ENCODE measurements around the gene CDK9.
A peak's percentile ranks its signal among the peaks of the same experiment; 100 is the strongest.
"Not testable (repeated sequence)": the region's sequence is repeated elsewhere in the genome, so short reads cannot be mapped to it uniquely, and the experiment has no call there.

The CDK9 gene

DNA sequence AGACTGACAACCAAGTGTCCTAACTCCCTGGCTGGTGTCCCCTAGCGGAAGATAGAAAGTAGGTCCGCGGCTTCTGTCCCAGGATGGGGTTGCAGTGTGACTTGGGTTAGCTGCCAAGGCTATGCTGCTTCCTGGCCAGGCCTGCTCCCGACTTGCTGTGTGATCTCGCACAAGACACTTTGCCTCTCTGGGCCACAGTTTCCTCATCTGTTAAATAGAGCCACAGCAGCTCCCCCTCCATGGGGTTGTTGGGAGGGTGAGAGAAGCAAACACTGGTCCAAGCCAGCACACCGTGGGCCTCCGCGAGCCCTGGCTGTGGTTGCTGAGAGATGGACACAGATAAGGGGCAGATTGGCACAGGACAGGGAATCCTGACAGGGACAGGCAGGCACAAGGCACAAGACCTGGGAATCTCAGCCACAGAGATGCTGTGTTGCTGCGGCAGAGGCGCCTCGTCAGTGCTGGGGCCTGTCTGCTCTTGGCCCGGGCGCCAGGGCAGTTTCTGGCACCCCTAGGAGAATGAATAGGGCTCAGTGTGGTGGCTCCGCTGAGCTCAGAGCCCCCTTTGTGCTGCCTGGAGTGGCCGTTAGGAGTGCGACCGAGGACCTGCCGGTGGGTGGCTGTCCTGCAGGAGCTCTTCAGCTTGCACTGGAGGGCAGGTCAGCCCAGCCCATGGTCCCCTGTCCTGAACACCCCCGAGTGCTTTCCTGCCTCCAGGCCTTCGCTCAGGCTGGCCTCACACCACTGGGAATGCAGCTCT lies 5.5 kb upstream of the CDK9 start:
- no peak for DNase-seq (ENCODE audit: low read depth in 2 of 2)

DNA sequence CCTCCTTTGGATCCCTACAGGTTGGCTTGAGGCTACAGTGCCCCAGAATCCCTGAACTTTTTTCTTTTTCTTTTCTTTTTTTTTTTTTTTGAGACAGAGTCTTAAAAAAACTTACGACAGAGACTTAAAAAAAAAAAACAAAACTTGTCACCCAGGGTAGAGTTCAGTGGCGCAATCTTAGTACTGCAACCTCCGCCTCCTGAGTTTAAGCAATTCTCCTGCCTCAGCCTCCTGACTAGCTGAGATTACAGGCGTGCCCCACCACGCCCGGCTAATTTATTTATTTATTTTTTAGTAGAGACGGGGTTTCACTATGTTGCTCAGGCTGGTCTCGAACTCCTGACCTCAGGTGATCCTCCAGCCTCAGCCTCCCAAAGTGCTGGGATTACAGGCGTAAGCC lies 4.9 kb upstream of the CDK9 start:
- not testable (repeated sequence) for DNase-seq (ENCODE audit: low read depth in 2 of 2)

DNA sequence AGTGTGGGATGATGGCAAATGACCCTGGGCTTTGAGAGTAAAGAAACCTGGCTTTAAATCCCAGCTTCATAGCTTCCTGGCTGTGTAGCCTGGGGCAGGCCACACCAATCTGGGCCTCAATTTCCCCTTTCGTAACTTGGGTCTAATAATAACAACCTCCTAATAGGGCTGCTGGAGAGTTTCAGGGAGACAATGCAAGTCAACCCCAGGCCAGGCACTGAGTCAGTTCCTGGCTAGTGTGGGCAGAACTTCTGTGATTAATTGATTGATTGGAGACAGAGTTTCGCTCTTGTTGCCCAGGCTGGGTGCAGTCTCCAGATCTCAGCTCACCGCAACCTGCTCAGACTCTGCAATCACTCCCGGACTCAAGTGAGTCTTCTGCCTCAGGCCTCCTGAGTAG lies 4.0 kb upstream of the CDK9 start:
- no peak for DNase-seq (ENCODE audit: low read depth in 2 of 2)

DNA sequence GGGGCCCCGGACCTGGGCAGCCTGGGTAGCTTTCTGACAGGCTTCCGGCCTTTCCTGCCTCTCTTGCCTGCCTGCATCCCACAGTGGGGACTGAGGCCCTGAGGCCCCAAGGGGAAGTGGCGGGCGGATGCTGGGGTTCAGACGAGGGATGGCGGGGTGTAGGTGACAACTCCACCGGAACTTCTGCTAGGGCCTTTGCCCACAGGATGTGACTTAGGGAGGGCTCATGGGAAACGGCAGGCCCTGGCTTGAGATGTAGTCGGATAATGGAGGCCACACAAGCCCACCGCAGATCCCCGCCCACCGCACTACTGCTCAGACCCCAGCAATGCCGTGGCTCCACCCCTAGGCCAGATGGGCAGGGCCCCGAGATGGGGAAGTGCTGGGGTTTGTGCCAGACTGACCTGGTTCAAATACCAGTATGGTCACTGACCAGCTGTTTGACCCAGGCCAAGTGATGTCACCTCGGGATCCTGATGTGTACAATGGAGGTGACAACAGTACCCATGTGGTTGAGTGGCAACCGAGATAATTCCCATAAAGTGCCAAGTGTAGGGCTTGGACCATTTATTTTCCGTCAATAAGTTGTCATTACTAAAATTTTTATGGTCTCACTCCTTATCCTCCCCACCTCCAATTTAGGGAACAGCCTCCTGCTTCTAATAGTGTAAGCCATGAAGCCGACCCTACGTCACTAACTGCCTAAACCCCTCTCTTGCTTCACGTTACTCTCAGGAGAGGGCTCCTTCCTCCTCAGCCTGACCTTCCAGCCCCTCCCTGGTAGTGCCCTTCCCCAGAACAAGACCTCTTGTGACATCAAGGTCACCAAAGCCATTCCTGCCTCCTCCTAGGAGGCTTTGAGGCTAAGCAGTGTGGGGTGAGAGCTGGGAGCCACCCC lies 2.5 kb upstream of the CDK9 start:
- peak; percentile 73 to 77 for DNase-seq (ENCODE audit: low read depth in 2 of 2)

DNA sequence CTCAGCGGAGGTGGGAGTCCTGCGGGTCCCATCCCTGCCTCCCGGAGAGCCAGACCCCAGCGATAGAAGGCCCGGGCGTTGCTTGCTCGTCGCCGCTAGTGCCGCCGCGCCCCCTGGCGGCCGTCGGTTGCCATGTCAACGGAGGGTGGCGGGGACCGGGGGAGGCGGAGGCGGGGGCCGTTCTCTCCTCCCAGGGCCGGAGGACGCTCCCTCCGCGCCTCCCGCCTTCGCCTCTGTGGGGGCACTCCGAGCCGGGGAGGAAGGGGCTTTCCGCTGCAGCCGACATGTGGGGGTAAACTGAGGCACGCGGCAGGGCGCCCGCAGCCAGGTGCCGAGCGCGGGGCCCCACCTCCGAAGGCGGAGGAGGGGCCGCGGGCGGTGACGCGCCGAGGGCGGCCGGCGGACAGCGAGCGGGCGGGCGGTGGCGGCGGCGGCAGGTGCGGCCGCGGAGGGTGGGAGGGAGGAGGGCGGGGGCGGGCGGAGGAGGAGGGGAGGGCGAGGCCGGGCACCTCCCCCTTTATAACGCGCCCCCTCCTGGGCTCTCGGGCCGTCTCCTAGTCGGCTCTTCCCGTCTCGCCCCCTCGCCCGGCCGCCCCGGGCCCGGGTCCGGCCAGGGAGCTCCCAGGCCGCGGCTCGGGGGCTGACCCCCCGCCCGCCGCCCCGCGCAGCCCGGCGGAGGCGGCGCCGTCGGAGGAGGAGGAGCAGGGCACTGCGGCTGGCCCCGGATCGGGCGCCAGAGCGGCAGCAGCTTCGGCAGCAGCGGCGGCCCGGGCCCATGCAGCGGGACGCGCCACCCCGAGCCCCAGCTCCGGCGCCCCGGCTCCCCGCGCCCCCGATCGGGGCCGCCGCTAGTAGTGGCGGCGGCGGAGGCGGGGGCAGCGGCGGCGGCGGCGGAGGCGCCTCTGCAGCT lies 556 bp upstream of the CDK9 start:
- DNase-seq (ENCODE audit: low read depth in 2 of 2) = peak; percentile 79 to 84

DNA sequence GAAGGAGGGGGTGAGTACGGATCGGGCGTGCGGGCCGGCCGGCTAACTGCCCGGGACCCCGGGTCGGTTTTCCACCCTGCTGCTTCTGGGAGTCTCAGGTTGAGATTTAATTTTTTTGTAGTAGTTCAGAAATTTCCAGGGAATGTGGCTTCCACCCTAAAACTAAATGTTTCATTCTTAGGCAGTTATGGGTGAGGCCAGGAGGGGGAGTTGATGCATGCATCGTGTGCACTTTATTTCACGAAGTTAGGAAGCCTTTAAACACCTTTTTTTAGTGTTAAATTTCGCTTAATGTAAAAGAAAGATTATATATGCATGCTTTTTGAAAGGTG lies 905 bp downstream of the CDK9 start:
- DNase-seq (ENCODE audit: low read depth in 2 of 2) = no peak

DNA sequence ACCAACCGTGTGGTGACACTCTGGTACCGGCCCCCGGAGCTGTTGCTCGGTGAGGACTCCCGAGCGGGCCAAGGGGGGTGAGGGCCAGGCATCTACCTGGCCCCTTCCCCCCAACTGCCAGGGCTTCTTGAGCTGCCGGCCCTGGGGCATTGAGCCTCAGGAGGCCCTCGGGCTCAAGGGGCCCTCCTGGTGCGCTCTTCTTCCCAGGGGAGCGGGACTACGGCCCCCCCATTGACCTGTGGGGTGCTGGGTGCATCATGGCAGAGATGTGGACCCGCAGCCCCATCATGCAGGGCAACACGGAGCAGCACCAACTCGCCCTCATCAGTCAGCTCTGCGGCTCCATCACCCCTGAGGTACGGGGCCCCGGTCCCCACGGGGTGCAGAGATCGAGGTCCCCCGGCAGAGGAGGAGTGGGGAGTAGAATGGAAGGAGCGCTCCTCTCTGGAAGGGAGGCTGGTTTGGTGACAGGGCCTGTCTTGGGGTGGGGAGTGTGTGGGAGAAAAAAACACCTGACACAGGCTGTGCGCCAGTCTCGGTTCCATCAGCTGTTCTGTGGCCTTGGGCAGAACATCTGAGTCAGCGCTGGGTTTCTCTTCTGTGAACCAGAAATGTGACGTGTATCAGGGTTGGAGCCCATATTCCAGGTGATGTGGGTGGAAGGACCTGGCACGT lies 2.6 kb downstream of the CDK9 start:
- peak in 1 of 2 donors; percentile 68 for DNase-seq (ENCODE audit: low read depth in 2 of 2)

DNA sequence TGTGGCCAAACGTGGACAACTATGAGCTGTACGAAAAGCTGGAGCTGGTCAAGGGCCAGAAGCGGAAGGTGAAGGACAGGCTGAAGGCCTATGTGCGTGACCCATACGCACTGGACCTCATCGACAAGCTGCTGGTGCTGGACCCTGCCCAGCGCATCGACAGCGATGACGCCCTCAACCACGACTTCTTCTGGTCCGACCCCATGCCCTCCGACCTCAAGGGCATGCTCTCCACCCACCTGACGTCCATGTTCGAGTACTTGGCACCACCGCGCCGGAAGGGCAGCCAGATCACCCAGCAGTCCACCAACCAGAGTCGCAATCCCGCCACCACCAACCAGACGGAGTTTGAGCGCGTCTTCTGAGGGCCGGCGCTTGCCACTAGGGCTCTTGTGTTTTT lies 3.3 kb downstream of the CDK9 start:
- DNase-seq (ENCODE audit: low read depth in 2 of 2) = no peak

DNA sequence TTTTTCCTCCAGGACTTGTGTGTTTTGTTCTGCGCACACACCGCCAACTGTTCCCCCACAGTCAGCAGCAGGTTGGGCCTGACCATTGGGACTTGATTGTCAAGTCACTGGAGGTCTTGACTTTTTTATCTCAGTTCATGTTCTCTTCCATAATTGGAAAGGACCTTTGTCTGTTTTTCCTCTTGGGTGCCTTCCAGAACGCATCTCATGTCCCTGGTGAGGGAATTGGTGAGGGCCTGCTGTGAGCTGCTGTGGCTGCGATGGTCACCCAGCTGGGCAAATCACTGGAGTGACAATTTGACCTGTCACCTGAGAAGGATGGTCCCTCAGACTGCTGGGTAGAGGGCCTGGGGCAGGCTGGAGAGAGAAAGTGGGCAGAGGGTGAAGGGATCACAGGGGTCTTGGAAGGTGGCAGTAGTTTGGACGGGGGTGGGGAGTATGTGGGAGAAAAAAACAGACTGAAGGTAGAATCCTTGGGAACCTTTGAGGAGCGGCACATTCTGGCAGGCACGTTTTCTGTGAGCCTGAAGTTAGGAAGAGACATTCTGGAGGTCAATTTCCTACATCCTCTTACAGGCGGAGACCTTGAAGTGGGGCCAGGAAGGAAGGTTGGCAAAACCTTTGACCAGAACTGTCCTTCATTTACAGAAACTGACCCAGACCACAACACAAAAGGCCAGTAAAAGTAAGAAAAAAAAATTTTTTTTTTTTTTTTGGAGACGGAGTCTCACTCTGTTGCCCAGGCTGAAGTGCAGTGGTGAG lies 4.4 kb downstream of the CDK9 start:
- no peak for DNase-seq (ENCODE audit: low read depth in 2 of 2)

DNA sequence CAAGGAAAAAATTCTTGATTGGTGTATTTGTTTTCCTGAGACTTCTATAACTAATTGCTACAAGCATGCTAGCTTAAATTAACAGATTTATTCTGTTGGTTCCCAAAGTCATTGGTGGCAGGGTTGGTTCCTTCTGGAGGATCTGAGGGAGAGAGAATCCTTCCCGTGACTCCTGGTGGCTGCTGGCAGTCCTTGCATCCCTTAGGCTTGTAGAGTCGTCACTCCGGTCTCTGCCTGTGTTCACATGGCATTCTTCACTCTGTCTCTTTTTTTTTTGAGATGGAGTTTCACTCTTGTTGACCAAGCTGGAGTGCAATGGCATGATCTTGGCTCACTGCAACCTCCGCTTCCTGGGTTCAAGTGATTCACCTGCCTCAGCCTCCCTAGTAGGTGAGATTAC lies 5.3 kb downstream of the CDK9 start:
- no peak for DNase-seq (ENCODE audit: low read depth in 2 of 2)

DNA sequence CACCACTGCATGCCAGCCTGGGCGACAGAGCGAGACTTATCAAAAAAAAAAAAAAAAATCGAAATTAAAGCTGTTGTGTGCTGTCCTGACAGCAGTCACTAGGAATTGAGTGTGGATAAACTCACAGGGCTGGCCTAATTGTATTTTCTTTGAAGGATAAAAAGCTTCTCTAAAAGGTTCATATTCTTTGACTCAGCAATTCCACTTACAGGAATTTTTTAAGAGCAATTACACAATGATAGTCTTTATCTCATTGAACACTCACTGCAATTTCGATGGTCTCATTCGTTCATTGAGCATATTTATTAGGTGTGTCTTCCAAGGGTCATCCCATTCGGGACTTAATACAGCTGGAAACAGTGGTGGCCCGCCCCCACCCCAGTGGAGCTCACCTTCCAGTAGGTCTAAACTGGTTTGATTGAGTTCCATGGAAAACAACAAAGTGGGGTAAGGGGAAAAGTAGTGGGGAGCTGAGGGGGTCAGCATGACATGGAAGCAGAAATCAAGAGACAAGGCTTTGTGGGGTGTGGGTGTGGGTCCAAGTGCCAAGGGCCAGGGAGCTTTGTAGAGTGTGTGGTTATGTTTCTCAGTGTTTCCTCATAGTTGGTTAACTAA lies 6.7 kb downstream of the CDK9 start:
- no peak for DNase-seq (ENCODE audit: low read depth in 2 of 2)

DNA sequence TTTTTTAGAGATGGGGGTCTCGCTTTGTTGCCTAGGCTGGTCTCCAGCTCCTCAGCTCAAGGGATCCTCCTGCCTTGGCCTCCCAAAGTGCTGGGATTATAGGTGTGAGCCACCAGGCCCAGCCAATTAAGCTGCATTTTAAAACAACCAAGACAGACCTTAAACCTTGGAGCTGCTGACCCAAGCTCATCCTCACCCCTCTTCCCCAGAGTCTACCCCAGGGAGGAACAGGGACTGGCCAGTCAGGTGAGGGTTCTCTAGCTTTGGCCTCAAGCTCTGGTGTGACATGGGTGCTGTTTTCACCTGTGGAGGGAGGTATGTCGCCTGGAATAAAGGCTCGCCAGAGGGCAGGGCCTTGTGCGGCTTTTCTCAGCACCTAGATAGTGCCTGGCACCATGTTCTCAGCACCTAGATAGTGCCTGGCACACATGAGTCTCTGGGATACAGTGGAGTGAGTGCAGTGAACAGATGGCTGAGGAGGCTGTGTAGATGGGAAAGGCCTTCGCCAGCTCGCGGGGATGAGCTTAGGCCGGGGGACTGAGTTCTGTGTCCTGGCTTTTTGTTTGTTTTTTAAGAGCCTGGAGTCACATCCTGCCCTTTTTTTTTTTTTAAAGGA lies 7.4 kb downstream of the CDK9 start:
- no peak for DNase-seq (ENCODE audit: low read depth in 2 of 2)

DNA sequence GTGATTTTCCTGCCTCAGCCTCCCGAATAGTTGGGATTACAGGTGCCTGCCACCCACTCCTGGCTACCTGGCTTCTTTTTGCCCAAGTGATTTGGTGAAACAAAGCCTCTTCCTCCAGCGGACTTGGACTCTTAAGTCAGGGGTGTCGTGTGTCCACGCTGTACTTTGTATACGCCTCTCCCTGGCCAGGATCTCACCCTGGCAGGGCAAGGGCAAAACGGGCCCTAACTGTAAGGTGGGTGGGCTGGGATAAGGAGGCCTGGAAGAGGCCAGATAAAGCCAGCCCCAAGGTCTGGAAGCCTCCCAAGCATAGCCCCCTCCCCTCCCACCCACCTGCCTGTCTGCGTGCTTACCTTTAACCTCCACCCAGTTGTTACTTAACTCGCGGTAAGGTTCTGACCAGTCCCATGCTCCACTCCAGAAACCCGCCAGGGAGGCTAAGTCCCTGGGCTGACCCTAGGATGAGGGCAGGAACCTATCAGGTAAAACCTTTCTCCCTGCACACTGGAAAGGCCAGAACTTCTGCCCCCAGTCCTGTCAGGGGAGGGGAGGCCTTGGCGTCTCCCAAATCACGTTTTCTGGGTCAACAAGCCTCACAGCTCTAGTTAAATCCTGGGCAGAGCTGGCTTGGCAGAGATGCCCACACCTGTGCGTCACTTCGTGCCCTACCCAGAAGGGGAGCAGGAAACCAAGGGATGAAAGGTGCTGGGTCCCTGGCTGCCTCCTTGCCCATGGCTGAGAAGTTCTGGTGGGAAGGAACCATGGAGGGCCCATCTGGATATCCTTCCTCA lies 8.4 kb downstream of the CDK9 start:
- no peak for DNase-seq (ENCODE audit: low read depth in 2 of 2)

DNA sequence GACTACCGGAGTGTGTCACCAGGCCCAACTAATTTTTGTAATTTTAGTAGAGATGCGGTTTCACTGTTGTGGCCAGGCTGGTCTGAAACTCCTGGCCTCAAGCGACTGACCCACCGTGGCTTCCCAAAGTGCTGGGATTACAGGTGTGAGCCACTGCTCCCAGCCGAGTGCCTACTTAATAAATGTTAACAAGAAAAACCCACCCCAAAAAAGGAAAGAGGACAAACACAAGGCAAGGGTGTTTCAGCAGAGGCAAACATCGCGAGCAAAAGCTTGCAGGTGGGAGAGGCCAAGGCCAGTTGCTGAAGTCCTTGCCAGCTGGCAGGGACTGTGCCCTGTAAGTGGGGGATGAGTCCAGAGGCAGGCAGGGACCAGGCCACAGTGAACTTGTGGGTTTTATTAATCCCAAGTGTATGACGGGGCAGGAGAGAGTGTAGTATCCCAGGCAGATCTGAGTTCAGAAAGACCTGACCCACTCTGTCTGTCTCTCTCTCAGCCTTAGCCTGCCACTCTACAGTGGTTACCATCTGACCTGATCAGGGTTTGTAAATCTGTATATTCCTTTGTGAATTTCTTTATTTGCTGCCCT lies 10.5 kb downstream of the CDK9 start:
- no peak for DNase-seq (ENCODE audit: low read depth in 2 of 2)

DNA sequence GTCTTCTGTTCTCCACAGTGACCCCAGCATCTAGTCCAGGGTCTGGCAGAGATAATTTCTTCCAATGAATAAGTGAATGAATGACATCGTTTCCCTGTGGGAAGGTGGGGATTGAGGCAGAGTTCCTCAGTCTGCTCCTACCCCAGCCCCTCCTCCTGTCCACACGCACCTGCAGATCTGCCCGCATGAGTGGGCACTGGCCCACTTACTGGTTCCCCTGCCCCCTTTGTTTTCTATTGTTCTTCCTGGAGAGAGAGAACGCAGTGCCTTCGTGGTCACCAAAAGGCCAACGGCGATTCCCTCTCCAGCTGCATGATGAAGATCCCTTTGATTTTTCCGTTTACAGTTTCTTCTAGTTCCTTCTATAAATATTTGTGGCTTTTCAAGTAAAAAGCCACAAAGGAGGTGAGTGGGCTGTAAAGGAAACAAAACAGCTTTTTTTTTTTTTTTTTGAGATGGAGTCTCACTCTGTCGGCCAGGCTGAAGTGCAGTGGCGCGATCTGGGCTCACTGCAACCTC lies 11.1 kb downstream of the CDK9 start:
- no peak for DNase-seq (ENCODE audit: low read depth in 2 of 2)

DNA sequence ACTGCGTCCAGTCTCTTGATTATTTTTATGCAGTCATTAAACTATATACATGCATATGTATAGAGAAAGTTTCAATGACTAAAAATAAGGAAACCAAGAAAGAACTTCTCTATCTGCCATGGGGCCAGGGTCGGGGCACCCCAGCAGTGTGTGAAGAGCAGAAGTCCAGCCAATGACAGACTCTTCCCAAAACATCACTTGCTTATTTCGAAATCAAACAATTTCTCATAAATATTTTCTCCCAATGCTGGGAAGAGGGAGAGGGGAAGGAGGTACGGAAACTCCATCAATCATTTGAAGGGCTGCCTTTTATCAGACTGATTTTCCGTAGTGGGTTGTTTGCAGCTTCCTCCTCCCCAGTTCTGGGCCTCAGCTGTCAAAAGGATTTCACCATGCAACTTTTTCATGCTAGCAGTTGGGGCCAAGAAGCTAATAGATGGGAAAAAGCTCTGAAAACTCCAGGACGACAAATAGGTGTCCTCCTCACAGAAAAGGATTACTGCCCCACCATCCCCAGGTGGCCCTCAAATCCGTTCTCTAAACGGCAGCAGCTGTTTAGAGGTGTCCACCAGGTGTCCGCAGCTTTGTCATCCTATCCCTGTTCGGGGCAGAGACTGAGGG lies 16.2 kb downstream of the CDK9 start:
- no peak for DNase-seq (ENCODE audit: low read depth in 2 of 2)

DNA sequence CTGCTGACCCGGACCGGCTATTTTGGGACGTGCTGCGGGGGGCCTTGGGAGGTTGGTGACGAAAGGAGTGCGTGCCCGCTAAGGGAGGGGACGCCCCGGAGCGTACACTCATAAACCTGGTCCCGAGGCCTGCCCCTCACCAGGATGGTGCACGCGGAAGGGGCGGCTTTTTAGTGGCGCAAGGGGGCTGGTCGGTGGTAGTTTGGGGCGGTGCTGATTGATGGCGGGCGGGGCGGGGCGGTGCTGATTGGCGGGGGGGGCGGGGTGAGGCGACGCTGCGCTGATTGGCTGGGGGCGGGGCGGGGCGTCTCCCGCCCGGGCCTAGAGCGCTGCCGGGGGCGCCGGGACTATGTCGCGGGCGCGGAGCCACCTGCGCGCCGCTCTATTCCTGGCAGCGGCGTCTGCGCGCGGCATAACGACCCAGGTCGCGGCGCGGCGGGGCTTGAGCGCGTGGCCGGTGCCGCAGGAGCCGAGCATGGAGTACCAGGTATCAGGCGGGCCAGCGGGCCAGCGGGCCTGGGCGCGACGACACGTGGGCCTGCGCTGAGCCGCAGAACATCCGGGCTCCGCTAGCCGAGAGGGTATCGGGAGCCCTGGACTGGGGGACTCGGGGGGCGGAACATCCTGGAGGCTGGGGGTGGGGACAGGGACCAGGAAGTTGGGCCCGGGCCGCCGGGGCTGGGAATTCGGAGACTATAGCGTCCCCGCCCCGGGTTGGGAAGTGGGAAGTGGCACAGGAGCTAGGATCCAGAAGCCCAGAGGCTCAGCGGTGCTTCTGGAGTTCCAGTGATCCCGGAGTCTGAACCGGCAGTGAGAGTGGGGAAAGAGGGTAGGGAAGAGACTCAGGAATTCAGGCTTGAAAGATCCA lies 17.0 kb downstream of the CDK9 start, which contains the start of gene FPGS:
Gene FPGS (plus strand): TSS at position 307 of the 868 bp plus-strand sequence. CDS start 43 bp downstream, at position 350.
- DNase-seq (ENCODE audit: low read depth in 2 of 2) = peak; percentile 77 to 82

Data from stimulated activated CD8-positive, alpha-beta memory T cell treated with anti-CD3 and anti-CD28 coated beads, Interleukin-2, amount 100 ng/mL, for 48 hours (primary cell).